DND-41 (cell line): ENCODE data around the gene AKAP5.
A peak's percentile ranks its signal among the peaks of the same experiment; 100 is the strongest.

ENCODE experiments used
- ATAC-seq: fragments of 200-7000 bp; cut with Tn5 transposase; 3 replicates; pipeline ENCODE4 v1.9.1; 2021; ENCODE audit warnings: low read depth; ENCODE audit not compliant: insufficient read depth
- DNase-seq: peaks from one replicate; pipeline ENCODE4 v3.0.0-alpha.2; 2020
- H2AFZ ChIP-seq: 2 replicates; pipeline ENCODE4 v1.6.0; 2012; ENCODE audit warnings: low read depth, low read length
- H3K27ac ChIP-seq: 2 replicates; pipeline ENCODE4 v1.5.1; 2012; ENCODE audit warnings: low read length, inconsistent platforms
- H3K27me3 ChIP-seq: fragments of 200-600 bp; sonication (generic); 2 replicates; pipeline ENCODE4 v1.6.0; 2012; ENCODE audit warnings: low read length, mild to moderate bottlenecking, inconsistent platforms; ENCODE audit not compliant: insufficient read depth, poor library complexity
- H3K36me3 ChIP-seq: 2 replicates; pipeline ENCODE4 v1.5.1; 2012; ENCODE audit warnings: low read length, inconsistent platforms; ENCODE audit not compliant: insufficient read depth
- H3K4me1 ChIP-seq: 2 replicates; pipeline ENCODE4 v1.5.1; 2012; ENCODE audit warnings: mild to moderate bottlenecking, low read length; ENCODE audit not compliant: insufficient read depth
- H3K4me2 ChIP-seq: 2 replicates; pipeline ENCODE4 v1.6.0; 2012; ENCODE audit warnings: mild to moderate bottlenecking, moderate library complexity, low read length, inconsistent platforms; ENCODE audit not compliant: insufficient read depth
- H3K4me3 ChIP-seq, 2 experiments: fragments of 200-600 bp in 1 of 2; shearing (Covaris generic) in 1 of 2; 2 replicates each; pipeline ENCODE4 v1.5.1; 2012 to 2016; ENCODE audit warnings: inconsistent platforms in 2 of 2, low read length in 2 of 2, mild to moderate bottlenecking in 2 of 2, low read depth in 1 of 2, moderate library complexity in 1 of 2
- H3K79me2 ChIP-seq: 2 replicates; pipeline ENCODE4 v1.6.0; 2012; ENCODE audit warnings: low read length, inconsistent platforms; ENCODE audit not compliant: insufficient read depth
- H3K9ac ChIP-seq: 2 replicates; pipeline ENCODE4 v1.6.0; 2012; ENCODE audit warnings: low read depth, mild to moderate bottlenecking, inconsistent platforms, low read length, moderate library complexity
- H3K9me3 ChIP-seq: 2 replicates; pipeline ENCODE4 v1.5.1; 2012; ENCODE audit warnings: low read length, moderate library complexity, mild to moderate bottlenecking, inconsistent platforms; ENCODE audit not compliant: insufficient read depth, severe bottlenecking
- H4K20me1 ChIP-seq: 2 replicates; pipeline ENCODE4 v1.6.0; 2012; ENCODE audit warnings: low read length; ENCODE audit not compliant: insufficient read depth
- EZH2 ChIP-seq: IDR thresholded peaks from 3 replicates; pipeline ENCODE4 v1.6.1; 2012; ENCODE audit warnings: borderline replicate concordance, low read depth, mild to moderate bottlenecking, moderate library complexity, low read length, inconsistent platforms; ENCODE audit not compliant: severe bottlenecking
- TF ChIP-seq, protein P1 (sequence below): IDR thresholded peaks from 2 replicates; pipeline ENCODE4 v1.5.1; 2012; ENCODE audit warnings: borderline replicate concordance, low read length, moderate library complexity, mild to moderate bottlenecking; ENCODE audit not compliant: poor library complexity, severe bottlenecking; ENCODE audit errors: extremely low read depth

AKAP5 gene

GRCh38 chr14:64506721-64507120, 41.4 kb downstream of the AKAP5 start:
- Histone ChIP-seq H3K4me3 (peak overlapping the region in 1 of 2 experiments; percentile 50; a peak in 2 of 4 replicates), H3K4me1 (peaks cover 68% of the 10 kb centered on the region), H4K20me1 (peaks cover 52% of the 10 kb centered on the region), H3K9ac (peak overlapping the region; percentile 98), H3K27ac (peak overlapping the region; percentile 34; the same call in 1 of the 2 replicates), H3K36me3 (peaks cover 9% of the 10 kb centered on the region), H2AFZ (no peak overlapping the region), H3K79me2 (peaks cover 95% of the 10 kb centered on the region), H3K9me3 (no peaks in the 10 kb centered on the region), H3K27me3 (no peaks in the 10 kb centered on the region), H3K4me2 (peak overlapping the region; percentile 81)
- TF ChIP-seq, protein P1, sequence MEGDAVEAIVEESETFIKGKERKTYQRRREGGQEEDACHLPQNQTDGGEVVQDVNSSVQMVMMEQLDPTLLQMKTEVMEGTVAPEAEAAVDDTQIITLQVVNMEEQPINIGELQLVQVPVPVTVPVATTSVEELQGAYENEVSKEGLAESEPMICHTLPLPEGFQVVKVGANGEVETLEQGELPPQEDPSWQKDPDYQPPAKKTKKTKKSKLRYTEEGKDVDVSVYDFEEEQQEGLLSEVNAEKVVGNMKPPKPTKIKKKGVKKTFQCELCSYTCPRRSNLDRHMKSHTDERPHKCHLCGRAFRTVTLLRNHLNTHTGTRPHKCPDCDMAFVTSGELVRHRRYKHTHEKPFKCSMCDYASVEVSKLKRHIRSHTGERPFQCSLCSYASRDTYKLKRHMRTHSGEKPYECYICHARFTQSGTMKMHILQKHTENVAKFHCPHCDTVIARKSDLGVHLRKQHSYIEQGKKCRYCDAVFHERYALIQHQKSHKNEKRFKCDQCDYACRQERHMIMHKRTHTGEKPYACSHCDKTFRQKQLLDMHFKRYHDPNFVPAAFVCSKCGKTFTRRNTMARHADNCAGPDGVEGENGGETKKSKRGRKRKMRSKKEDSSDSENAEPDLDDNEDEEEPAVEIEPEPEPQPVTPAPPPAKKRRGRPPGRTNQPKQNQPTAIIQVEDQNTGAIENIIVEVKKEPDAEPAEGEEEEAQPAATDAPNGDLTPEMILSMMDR = no peak
- TF ChIP-seq EZH2 = no peak
- ATAC-seq = no peak
- no peak for DNase-seq

GRCh38 chr14:64507376-64508156, 42.3 kb downstream of the AKAP5 start:
- Histone ChIP-seq H3K4me2 (peak overlapping the region; percentile 81), H3K27ac (no peak overlapping the region; the same call in 1 of the 2 replicates), H3K9ac (0 out of 2 replicates have a peak overlapping the region, but pooled peaks have one; percentile 6), H3K4me1 (peaks cover 61% of the 10 kb centered on the region), H4K20me1 (peaks cover 57% of the 10 kb centered on the region), H3K27me3 (no peaks in the 10 kb centered on the region), H3K79me2 (peaks cover 95% of the 10 kb centered on the region), H3K4me3 (peak overlapping the region in 1 of 2 experiments; percentile 39; a peak in 1 of 4 replicates), H3K36me3 (peaks cover 13% of the 10 kb centered on the region), H2AFZ (no peak overlapping the region), H3K9me3 (no peaks in the 10 kb centered on the region)
- TF ChIP-seq, protein P1 = no peak
- TF ChIP-seq EZH2 = no peak
- ATAC-seq (no peak), DNase-seq (no peak)

DNA sequence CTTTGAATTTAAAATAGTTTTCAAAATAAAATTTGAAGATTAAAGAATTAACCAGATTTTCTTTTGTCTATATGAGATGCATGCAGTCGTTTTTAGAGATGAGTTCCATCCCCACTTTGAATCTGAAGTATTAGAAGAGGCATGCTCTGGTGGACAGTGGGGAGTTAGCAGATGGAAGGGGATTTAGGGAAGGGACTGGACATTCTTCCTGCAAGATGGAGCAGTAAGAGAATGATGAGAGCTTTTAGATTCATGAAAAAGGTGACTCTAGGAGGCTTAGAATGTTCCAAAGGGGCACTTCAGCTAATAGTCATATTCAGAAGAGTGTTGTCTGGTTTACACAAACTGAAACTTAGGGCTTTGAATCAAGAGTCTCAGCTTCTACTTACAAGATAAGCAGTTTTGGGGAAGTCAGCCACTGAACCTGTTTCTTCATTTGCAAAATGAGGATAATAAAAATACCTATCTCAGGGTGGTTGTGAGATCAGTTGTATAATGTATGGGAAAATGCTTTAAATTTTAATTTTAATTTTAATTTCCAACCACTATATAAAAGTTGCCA, 43.0 kb downstream of the AKAP5 start:
- no peak for DNase-seq
- peak overlapping the region; percentile 37; the same call in 1 of the 2 replicates for H3K27ac ChIP-seq
- no peaks in the 10 kb centered on the region for H3K27me3 ChIP-seq
- H3K4me3 ChIP-seq = no peak overlapping the region; a peak in 1 of 4 replicates
- peaks cover 95% of the 10 kb centered on the region for H3K79me2 ChIP-seq
- H4K20me1 ChIP-seq = peaks cover 64% of the 10 kb centered on the region
- H3K4me2 ChIP-seq = peak overlapping the region; percentile 81; the same call in 1 of the 2 replicates
- no peak overlapping the region for H2AFZ ChIP-seq
- no peaks in the 10 kb centered on the region for H3K9me3 ChIP-seq
- TF ChIP-seq, protein P1 = no peak
- TF ChIP-seq EZH2 = no peak
- peaks cover 19% of the 10 kb centered on the region for H3K36me3 ChIP-seq
- H3K4me1 ChIP-seq = peaks cover 58% of the 10 kb centered on the region
- H3K9ac ChIP-seq = 0 out of 2 replicates have a peak overlapping the region, but pooled peaks have one; percentile 6
- ATAC-seq = no peak
